Fibroblast of peridontal ligament (primary cell): Measurements from ENCODE around the gene TMEM38A.
"Not testable (repeated sequence)": the region's sequence is repeated elsewhere in the genome, so short reads cannot be mapped to it uniquely, and the experiment has no call there.

Experiments used
- DNase-seq: peaks from one replicate; pipeline ENCODE4 v3.0.0-alpha.2; 2010; ENCODE audit errors: extremely low read depth

The TMEM38A gene

DNA sequence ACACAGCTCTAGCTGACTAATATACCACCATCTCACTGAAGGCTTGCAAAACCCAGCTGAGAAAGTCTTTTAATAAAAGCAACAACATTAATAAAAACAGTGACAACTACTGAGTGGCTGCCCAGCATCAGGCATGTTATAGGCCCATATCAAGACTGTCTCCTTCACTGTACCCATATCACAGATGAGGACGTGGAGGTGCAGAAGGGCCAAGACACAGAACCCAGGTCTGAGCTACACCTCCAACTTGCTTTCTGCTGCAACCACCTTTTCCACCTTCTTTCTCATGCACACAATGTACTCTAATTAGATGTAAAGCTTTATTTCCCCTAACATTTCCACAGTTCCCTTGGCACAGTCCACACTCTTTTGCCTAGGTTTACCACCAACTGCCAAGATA, 22.3 kb upstream of the TMEM38A start:
- no peak for DNase-seq

DNA sequence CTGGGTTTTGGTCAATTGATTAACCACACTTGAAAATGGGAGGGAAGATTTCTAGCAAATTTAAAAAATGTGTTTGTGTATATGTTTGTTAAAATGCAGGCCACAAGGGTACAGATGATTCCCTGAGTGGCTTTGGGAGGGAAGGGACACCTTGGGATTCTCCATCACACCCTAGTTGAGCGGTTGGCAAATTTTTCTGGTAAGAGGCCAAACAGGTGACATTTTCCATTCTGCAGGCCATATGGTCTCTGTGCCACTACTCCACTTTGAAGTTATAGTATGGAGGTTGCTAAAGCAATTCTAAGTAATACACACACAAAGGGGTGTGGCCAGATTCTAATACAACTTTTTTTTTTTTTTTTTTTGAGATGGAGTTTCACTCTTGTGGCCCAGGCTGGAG, 20.0 kb upstream of the TMEM38A start:
- no peak for DNase-seq

DNA sequence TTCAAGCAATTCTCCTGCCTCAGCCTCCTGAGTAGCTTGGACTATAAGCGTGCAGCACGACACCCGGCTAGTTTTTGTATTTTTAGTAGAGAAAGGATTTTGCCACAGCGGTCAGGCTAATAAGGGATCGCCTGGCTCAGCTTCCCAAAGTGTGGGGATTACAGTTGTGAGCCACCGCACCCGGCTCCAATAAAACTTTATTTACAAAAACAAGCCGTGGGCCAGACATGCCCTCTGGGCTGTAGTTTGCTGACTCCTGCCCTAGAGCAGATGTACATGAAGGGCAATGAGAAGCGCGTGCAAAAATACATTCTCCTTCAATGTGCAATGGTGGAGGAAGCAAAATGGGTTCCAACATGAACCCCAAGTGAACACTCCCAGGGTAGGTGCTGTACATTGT, 19.2 kb upstream of the TMEM38A start:
- DNase-seq, result no peak

DNA sequence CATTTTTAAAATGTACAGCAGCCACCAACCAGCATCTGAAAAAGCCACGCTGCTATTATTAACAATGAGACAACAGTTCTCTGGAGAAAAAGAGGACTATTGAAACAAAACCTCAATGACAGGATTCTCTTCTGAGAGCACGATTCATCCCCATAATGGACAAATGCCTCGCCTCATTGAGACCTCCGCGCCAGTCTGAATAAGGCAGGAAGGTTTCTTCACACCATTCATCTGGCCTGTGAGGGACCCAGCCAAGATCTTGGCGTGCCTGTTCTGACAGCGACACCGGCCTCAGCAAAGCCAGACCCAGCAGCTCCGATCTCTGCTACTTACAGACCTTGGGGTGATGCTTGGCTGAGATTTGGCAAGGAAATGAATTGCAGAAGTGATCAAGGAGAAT, 15.8 kb upstream of the TMEM38A start:
- no peak for DNase-seq

DNA sequence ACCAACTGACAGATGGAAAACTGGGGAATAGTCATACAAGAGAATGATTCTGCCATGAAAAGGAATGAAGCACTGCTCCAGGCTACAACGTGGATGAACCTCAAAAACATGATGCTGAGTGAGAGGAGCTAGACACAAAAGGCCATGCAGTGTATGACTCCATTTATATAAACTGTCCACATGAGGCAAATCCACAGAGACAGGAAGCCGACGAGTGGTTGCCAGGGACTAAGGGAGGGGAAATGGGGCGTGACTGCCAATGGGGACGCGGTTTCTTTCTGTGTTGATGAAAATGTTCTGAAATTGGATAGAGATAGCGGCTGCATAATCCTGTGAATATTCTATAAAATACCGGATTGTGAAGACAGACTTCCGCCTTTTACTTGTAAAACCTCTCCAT, 11.2 kb upstream of the TMEM38A start:
- DNase-seq, result peak; percentile 56

DNA sequence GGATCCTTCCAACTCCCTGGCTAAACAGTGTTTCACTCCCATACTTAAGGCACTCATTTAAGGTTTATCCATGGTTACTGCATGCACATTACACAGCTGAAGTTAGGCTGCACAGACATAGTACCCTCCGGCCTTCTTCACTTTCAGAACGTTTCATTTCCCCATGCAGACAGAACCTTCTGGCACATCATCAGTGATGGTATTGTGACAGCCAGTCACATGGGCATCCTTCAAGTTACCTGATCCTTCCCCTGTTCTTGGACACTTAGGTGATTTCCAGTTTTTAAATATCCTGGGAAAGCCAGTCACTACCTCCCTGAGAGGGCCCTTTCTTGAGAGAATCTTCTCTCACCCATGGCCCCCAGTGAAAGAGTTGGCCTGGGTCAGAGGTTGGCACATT, 10.1 kb upstream of the TMEM38A start:
- no peak for DNase-seq

DNA sequence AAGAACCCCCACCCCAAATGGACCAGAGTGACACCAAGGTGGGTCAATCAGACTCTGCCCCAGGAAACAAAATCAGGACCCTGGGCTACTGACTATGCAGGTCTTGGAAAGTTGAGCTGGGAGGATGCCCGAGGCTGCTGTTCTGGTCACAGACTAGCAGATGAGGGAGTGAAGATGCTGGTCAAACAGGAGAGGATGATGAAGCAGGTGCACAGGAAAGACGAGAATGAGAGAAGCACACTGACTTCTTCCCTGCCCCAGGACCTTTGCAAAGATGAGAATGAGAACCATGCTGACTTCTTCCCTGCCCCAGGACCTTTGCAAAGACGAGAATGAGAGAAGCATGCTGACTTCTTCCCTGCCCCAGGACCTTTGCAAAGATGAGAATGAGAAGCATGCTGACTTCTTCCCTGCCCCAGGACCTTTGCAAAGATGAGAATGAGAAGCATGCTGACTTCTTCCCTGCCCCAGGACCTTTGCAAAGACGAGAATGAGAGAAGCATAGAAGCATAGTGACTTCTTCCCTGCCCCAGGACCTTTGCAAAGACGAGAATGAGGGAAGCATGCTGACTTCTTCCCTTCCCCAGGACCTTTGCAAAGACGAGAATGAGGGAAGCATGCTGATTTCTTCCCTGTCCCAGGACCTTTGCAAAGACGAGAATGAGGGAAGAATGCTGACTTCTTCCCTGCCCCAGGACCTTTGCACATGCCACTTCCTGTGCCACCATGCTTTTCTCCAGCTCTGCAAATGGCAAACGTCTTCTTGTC, 9.3 kb upstream of the TMEM38A start:
- not testable (repeated sequence) for DNase-seq

DNA sequence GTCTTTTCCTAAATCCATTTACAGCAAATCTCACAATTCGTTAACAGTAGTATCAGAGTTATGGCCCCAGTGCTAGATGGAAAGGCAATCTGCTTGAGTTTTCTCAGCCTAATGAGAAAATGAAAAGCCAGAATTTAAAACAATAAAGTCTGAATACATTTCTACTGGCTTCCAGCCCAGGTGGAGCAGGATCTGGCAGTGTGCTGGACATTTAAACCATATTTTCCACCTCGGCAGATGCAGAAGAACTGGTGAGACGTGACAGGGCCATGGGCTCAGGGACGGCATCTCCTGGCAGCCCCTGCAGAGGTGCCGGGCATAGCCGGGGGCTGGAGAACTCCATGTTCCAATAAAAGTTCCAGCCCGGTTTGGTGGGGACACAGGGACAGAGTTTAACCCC, 8.1 kb upstream of the TMEM38A start:
- no peak for DNase-seq

DNA sequence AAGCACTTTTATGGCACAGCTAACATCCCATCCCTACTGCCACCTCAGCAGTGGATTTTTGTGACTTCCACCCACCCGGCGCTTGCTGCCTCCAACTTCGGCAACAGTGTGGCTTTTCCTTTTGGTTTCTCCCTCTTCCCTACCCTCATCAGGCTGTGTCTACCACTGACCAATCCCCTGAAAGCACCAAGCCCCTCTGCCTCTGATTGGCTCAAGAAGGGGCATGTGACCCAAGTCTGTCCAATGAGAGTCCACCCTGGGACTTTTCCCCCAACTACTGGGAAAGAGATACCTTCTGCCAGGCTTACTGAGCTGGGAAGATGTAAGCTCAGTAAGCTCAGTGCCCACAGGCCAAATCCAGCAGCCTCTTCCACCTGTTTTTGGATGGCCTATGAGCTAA, 6.8 kb upstream of the TMEM38A start:
- DNase-seq, result no peak

DNA sequence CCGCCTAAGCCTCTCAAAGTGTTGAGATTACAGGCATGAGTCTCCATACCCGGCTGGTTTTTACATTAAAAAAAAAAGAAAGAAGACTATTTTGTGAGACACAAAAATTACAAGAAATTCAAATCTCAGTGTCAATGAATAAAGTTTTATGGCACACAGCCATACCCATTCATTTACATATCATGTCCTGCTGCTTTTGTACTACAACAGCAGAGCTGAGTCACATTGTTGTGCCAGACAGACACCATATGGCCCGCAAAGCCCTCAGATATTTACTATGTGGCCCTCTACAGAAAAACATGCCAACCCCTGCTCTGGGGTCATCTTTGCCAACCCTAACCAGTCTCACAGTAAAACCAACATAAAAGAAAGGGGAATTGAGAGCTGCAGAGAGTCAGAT, 6.3 kb upstream of the TMEM38A start:
- DNase-seq, result no peak

DNA sequence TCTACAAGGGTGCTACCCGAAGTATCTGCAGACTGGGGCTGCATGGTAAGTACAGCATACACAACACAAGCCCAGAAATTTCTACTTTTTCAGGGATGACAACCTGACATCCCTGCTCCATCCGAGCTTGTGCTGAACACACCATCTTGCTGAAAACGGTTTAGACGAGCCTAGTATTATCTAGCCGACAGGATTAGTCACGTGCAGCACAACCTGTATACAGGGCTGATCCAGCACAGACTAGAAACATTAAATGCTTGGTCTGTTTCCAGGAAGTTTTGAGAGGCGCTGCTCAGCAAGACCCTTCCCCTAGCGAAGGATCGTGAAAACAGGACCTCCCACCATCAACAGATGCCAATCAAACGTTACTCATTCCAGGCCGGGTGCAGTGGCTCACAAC, 5.2 kb upstream of the TMEM38A start:
- DNase-seq, result no peak

DNA sequence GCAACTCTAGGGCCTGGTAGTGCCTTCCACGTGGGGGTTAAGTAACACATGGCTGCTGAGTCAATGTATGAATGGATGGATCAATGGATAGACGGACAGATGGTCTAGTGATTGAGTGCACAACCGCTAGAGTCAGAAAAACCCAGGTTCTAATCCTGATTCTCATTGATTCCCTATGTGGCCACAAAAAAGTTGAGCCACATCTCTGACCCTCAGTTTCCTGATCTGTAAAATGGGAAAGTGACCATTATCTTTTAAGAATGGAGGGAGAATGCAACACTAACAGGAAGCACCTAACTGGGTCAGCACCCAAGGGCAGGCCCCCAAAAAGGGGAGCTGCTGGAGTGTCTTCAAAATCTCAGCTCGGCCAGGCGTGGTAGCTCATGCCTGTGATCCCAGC, 3.6 kb upstream of the TMEM38A start:
- no peak for DNase-seq

DNA sequence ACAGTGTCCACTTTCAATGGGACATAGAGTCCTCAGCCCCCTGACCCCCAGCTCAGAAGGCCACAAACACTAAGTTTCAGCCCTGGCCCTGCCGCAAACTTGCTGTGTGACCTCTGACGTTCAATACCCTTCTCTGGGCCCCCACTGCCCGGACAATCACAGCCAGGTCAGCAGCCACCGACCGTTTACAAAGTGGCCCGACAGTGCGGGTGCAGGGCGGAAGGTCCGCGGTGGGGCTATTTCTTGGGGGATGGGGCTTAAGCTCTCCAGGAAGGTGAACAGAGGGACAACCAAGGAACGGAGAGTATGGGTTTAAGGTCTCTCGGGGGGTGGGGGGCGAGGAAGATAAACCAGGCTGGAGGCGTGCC, 1.5 kb upstream of the TMEM38A start:
- DNase-seq, result no peak

DNA sequence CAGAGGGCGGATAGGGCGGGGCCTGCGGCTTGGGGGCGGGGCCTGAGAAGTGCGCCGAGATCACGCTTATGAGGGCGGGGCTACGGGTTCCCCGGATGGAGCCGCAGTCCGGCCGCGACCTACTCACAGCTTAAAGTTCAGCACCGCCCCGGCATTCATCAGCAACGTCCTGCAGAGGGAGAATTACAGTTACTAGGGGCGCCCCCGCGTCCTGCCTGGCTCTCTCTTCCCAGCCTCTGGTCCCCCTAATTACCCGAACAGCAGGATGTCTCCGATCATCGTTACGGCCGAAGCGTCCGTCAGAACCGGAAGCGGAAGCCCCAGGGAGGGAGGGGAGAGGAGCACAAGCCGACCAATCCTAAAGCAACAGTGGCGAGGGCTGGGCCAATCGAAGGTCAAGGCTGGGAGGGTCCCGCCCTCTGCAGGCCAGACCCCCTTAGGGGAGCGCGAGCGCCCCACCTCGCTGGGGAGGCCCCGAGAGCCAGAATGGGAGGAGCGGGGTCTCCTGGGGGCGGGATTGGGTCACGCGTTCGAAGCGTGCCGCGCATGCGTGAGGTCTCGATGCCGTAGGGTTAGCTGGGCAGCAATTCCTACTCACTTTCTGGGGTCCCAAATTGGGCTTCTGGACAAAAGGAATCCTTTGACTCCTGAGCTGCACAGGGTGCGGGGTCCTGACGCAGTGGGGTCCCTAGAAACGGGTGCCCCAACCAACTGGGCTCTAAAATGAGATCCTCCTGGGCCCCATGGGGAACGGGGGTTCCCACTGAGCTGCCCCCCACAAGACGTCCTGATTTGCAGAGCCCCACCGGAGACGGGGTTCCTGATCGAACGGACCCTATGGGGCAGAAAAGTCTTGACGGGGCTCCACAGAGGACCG, 869 bp upstream of the TMEM38A start, which contains the start of gene SMIM7:
TSS of gene SMIM7 (minus strand) at position 313 of the 877 bp plus-strand sequence. CDS start at position 279, 34 bp downstream.
- DNase-seq, result peak; percentile 98

DNA sequence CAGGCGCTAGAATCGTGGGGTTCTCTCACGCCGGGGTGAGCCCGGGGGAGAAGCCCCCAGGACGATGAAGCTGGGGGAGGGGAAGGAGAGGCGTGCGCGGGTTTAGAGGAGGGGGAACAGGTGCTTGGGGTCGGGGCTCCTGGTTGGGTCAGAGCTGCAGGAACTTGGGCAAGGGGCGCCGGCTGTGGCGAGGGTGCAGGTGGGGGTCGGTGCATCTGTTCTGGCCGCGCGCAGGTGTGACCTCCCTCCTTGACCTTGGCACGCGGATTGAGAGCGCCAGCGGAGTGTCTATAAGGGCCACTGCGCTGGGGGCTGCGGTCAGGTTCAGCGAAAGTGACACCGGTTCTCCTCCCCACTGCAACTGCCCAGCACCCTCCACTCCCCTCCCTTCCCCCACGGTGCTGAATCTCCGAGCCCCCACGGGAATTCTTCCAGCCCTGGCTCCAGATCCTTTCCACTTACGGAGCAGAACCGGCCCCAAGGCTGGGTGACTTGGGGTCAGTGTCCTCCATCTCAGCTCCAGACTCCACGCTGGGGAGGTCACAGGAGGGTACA, 618 bp downstream of the TMEM38A start:
- no peak for DNase-seq

DNA sequence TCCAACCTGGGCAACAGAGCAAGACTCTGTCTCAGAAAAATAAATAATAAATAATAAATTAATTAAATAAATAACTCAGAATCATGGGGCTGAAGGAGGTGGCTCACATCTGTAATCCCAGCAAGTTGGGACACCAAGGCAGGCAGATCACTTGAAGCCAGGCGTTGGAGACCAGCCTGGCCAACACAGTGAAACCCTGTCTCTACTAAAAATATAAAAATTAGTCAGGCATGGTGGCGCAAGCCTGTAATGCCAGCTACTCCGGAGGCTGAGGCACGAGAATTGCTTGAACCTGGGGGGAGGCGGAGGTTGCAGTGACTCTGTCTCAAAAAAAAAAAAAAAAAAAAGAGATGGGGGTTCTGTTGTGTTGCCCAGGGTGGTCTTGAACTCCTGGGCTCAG, 7.2 kb downstream of the TMEM38A start:
- no peak for DNase-seq

DNA sequence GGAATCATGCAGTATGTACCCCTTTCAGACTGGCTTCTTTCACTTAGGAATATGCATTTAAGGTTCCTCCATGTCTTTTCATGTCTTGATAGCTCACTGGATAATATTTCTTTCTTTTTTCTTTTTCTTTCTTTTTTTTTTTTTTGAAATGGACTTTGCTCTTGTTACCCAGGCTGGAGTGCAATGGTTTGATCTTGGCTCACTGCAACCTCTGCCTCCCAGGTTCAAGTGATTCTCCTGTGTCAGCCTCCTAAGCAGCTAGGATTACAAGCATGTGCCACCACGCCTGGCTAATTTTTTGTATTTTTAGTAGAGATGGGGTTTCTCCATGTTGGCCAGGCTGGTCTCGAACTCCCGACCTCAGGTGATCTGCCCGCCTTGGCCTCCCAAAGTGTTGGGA, 7.8 kb downstream of the TMEM38A start:
- DNase-seq, result not testable (repeated sequence)

DNA sequence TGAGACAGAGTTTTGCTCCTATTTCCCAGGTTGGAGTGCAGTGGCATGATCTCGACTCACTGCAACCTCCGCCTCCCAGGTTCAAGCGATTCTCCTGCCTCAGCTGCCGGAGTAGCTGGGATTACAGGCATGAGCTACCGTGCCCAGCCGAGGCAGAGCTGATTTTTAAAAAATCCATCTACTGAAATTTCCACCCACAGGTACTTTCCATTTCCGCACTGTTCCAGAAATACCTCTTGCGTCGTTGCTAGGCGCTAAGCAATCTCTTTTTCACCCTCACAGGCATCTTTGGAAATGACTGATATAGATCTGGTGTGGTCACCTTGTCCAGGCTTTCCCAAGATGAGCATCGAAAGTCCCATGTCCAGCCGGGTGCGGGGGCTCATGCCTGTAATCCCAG, 9.4 kb downstream of the TMEM38A start:
- DNase-seq, result no peak

DNA sequence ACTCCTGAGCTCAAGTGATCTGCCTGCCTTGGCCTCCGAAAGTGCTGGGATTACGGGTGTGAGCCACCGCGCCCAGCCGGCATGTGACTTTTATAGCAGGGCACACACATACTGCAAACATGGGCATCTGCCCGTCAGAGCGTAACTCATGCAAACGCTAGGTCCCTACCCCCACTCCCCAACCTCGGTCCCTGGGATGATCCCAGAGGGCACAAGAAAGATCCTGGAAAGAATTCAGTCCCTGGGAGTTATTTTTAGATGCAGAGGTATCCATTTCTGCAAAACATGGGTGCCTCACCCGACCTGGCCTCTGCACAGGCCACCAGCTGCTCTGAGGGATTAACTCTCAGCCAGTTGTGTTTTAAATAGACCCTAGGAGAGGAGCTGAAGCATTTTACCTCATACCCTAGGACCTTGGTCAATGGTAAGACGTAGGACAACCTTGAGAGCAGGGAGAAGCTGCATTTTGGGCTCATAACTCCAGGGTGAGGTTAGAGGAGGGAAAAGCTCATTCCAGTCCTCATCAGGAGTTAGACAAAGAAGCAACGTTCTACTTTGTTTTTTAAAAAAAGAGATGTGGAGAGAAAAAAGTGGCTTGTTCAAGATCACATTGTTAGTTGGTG, 10.8 kb downstream of the TMEM38A start:
- DNase-seq, result no peak

DNA sequence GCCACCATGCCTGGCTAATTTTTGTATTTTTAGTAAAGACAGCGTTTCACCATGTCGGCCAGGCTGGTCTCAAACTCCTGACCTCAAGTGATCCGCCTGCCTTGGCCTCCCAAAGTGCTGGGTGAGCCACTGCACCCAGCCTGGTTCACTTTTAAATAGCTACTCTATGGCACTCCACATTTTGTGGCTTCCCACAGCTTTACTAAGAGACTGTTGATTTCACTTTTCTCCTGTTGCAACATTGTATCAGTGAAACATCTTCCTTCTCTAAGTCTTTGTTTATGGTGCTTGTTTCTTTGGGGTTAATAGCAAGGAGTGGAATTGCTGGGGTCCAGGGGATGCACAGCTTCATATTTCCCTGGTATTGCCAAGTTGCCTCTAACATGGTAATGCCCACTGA, 12.3 kb downstream of the TMEM38A start:
- no peak for DNase-seq

DNA sequence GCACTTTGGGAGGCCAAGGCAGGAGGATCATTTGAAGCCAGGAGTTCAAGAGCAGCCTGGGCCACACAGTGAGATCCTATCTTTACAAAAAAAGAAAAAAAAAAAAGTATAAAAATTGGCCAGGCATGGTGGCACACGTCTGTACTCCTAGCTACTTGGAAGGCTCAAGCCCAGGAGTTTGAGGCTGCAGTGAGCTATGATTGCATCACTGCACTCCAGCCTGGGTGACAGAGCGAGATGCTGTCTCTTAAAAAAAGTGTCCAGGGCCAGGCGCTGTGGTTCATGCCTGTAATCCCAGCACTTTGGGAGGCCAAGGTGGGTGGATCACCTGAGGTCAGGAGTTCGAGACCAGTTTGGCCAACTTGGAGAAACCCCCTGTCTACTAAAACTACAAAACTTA, 12.9 kb downstream of the TMEM38A start:
- not testable (repeated sequence) for DNase-seq

DNA sequence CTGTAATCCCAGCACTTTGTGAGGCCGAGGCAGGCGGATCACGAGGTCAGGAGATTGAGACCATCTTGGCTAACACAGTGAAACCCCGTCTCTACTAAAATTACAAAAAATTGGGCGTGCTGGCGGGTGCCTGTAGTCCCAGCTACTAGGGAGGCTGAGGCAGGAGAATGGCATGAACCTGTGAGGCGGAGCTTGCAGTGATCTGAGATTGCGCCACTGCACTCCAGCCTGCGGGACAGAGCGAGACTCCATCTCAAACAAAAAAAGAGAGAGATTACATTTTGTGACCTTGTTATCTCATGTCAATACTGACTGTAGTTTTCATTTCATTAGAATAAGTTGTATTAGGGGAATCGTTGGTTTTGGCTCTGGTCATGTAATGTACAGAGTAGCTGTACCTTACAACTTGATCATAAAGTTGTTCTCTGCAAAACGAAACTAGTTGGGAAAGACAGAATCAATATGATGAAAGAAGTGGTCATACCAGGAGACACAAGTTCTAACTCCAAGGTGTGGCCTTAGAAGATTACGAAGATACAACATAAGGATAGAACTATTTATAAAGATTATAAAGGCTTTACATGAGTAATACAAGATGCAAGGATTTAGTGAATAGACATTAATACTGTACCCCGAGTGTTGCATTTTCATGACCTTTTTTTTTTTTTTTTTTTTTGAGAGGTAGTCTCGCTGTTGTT, 15.3 kb downstream of the TMEM38A start:
- DNase-seq, result no peak
